ENCODE data around the gene PNCK. TPM values are rescaled to one million over a fixed set of nuclear protein-coding genes. Genes with fewer than 3 reads are reported as not detected.
"Not testable (repeated sequence)": the region's sequence is repeated elsewhere in the genome, so short reads cannot be mapped to it uniquely, and the experiment has no call there.

Gene PNCK
- total and polyA plus RNA-seq, 7 experiments from 2014 or later: 0.35 to 1.1 (median 0.58) TPM; not detected in 4

GRCh38 chrX:153699784-153700371 lies 26.3 kb upstream of the PNCK start:
- H3K36me3 Mint-ChIP-seq; H3K9me3 Mint-ChIP-seq; ATAC-seq; H3K4me1 ChIP-seq (ENCODE audit: control insufficient read depth in 2 of 2, insufficient read depth in 2 of 2, low read length in 2 of 2); H3K4me1 Mint-ChIP-seq; intact Hi-C loops (cut with micrococcal nuclease); H3K27ac ChIP-seq (ENCODE audit: low read depth, low read length); DNase-seq; CTCF ChIA-PET; H3K27ac Mint-ChIP-seq; H3K9me3 ChIP-seq (ENCODE audit: control insufficient read depth in 2 of 3, low read length in 3 of 3); H3K27me3 Mint-ChIP-seq; H3K27me3 ChIP-seq (ENCODE audit: control insufficient read depth in 2 of 2, insufficient read depth in 2 of 2, low read length in 2 of 2); H3K4me3 ChIP-seq (ENCODE audit: low read length); H3K4me3 Mint-ChIP-seq: not testable (repeated sequence)
- peaks cover 0 to 62% (median 0%) of the 10 kb centered on the region in 3 experiments for H3K36me3 ChIP-seq (ENCODE audit: control insufficient read depth in 2 of 3, insufficient read depth in 3 of 3, low read length in 3 of 3)
- POLR2A ChIA-PET: interaction anchor here (0.7 kb wide), 1 partner anchor 268 kb away, joined by 3 read pairs; no protein-coding TSS in a partner anchor

DNA sequence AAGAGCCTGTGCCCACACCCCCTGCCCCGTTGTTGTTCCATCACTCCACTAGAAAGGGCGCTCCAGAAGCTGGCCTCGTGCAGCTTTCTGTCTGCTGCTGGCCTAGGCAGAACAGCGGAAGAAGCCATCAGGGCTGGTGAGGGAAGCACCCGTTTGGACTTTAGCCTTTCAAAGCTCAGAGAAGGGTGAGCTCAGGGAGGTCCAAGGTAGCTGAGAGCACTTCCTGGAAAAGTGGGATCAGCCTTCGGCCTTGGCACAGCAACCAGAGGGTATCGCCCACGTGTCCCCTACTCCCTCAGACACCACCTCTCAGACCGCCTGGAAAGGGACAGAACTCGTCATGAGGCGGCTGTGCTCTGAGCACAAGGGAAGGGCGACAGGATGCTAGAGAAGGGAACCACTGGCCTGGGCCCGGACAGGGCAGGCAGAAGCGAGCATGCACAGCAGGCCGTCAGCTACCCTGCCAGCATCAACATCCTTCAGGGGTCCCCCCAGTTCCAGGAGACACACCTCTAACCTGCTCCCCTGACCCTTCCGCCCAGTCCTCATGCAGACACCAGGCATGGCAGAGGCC lies 25.7 kb upstream of the PNCK start:
- peaks cover 0 to 56% (median 0%) of the 10 kb centered on the region in 3 experiments for H3K36me3 ChIP-seq (ENCODE audit: control insufficient read depth in 2 of 3, insufficient read depth in 3 of 3, low read length in 3 of 3)
- H3K4me3 ChIP-seq (ENCODE audit: low read length); H3K36me3 Mint-ChIP-seq; CTCF ChIA-PET; ATAC-seq; H3K9me3 ChIP-seq (ENCODE audit: control insufficient read depth in 2 of 3, low read length in 3 of 3); H3K4me1 Mint-ChIP-seq; H3K27ac Mint-ChIP-seq; H3K4me3 Mint-ChIP-seq; H3K4me1 ChIP-seq (ENCODE audit: control insufficient read depth in 2 of 2, insufficient read depth in 2 of 2, low read length in 2 of 2); H3K27ac ChIP-seq (ENCODE audit: low read depth, low read length); DNase-seq; H3K9me3 Mint-ChIP-seq; H3K27me3 ChIP-seq (ENCODE audit: control insufficient read depth in 2 of 2, insufficient read depth in 2 of 2, low read length in 2 of 2); intact Hi-C loops (cut with micrococcal nuclease); H3K27me3 Mint-ChIP-seq: not testable (repeated sequence)
- POLR2A ChIA-PET: interaction anchor here (0.7 kb wide), 1 partner anchor 269 kb away, joined by 3 read pairs; no protein-coding TSS in a partner anchor

GRCh38 chrX:153697924-153698865 lies 24.6 kb upstream of the PNCK start:
- DNase-seq: no peak
- peaks cover 0 to 45% (median 0%) of the 10 kb centered on the region in 3 experiments for H3K36me3 ChIP-seq (ENCODE audit: control insufficient read depth in 2 of 3, insufficient read depth in 3 of 3, low read length in 3 of 3)
- H3K27ac ChIP-seq (ENCODE audit: low read depth, low read length): no peak overlapping the region
- no peaks in the 10 kb centered on the region for H3K9me3 ChIP-seq (ENCODE audit: control insufficient read depth in 2 of 3, low read length in 3 of 3)
- H3K27me3 ChIP-seq (ENCODE audit: control insufficient read depth in 2 of 2, insufficient read depth in 2 of 2, low read length in 2 of 2): no peaks in the 10 kb centered on the region
- H3K27ac Mint-ChIP-seq: peak overlapping the region in 3 of 9 donors; percentile 17 to 76 (median 36)
- peaks cover 0 to 3% (median 0%) of the 10 kb centered on the region in 11 donors for H3K9me3 Mint-ChIP-seq
- ChIA-PET POLR2A (no interaction called here), CTCF (no interaction called here)
- H3K36me3 Mint-ChIP-seq: peaks cover 0 to 8% (median 0%) of the 10 kb centered on the region in 5 donors
- H3K4me3 Mint-ChIP-seq: no peak overlapping the region
- H3K4me1 ChIP-seq (ENCODE audit: control insufficient read depth in 2 of 2, insufficient read depth in 2 of 2, low read length in 2 of 2): no peaks in the 10 kb centered on the region
- ATAC-seq: no peak
- H3K27me3 Mint-ChIP-seq: no peaks in the 10 kb centered on the region
- intact Hi-C loops (cut with micrococcal nuclease): no loop called here
- H3K4me3 ChIP-seq (ENCODE audit: low read length): no peak overlapping the region
- peaks cover 0 to 1% (median 0%) of the 10 kb centered on the region in 7 donors for H3K4me1 Mint-ChIP-seq

GRCh38 chrX:153696986-153697722 lies 23.5 kb upstream of the PNCK start:
- H3K4me1 Mint-ChIP-seq; DNase-seq; H3K36me3 Mint-ChIP-seq; H3K4me1 ChIP-seq (ENCODE audit: control insufficient read depth in 2 of 2, insufficient read depth in 2 of 2, low read length in 2 of 2); H3K27me3 Mint-ChIP-seq; H3K9me3 Mint-ChIP-seq; H3K9me3 ChIP-seq (ENCODE audit: control insufficient read depth in 2 of 3, low read length in 3 of 3); H3K4me3 ChIP-seq (ENCODE audit: low read length); POLR2A ChIA-PET; H3K27me3 ChIP-seq (ENCODE audit: control insufficient read depth in 2 of 2, insufficient read depth in 2 of 2, low read length in 2 of 2); intact Hi-C loops (cut with micrococcal nuclease); CTCF ChIA-PET; ATAC-seq; H3K27ac Mint-ChIP-seq; H3K27ac ChIP-seq (ENCODE audit: low read depth, low read length): not testable (repeated sequence)
- peak overlapping the region in 1 of 10 donors; percentile 14 for H3K4me3 Mint-ChIP-seq
- peaks cover 0 to 35% (median 0%) of the 10 kb centered on the region in 3 experiments for H3K36me3 ChIP-seq (ENCODE audit: control insufficient read depth in 2 of 3, insufficient read depth in 3 of 3, low read length in 3 of 3)

DNA sequence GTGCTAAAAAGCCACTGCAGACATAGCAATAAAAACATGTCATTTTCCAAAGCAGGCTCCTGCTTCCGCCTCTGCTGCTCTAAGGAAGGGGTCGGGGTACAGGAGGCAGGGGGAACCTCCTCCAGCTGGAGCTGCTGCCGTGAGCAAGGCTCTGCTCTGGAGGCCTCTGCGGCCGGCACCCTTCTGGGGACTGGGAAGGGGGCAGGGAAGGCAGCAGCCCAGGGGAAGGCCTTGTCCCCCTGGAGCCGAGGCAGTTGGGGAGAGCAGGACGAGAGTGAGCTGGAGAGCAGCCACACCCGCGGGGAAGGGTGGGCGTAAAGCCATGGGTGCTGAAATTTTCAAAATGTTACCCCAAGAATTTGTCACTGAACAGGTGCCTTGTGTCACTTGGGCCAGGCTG lies 22.9 kb upstream of the PNCK start:
- POLR2A ChIA-PET; H3K27ac Mint-ChIP-seq; H3K4me3 Mint-ChIP-seq; CTCF ChIA-PET; intact Hi-C loops (cut with micrococcal nuclease); H3K4me3 ChIP-seq (ENCODE audit: low read length); H3K9me3 Mint-ChIP-seq; H3K4me1 Mint-ChIP-seq; ATAC-seq; H3K27me3 ChIP-seq (ENCODE audit: control insufficient read depth in 2 of 2, insufficient read depth in 2 of 2, low read length in 2 of 2); H3K27me3 Mint-ChIP-seq; H3K27ac ChIP-seq (ENCODE audit: low read depth, low read length); DNase-seq; H3K4me1 ChIP-seq (ENCODE audit: control insufficient read depth in 2 of 2, insufficient read depth in 2 of 2, low read length in 2 of 2); H3K9me3 ChIP-seq (ENCODE audit: control insufficient read depth in 2 of 3, low read length in 3 of 3); H3K36me3 Mint-ChIP-seq: not testable (repeated sequence)
- H3K36me3 ChIP-seq (ENCODE audit: control insufficient read depth in 2 of 3, insufficient read depth in 3 of 3, low read length in 3 of 3): peaks cover 0 to 29% (median 0%) of the 10 kb centered on the region in 3 experiments

GRCh38 chrX:153696100-153696499 lies 22.5 kb upstream of the PNCK start:
- Histone ChIP-seq H3K4me1 (ENCODE audit: control insufficient read depth in 2 of 2, insufficient read depth in 2 of 2, low read length in 2 of 2) (no peaks in the 10 kb centered on the region), H3K27ac (ENCODE audit: low read depth, low read length) (no peak overlapping the region), H3K9me3 (ENCODE audit: control insufficient read depth in 2 of 3, low read length in 3 of 3) (no peaks in the 10 kb centered on the region), H3K27me3 (ENCODE audit: control insufficient read depth in 2 of 2, insufficient read depth in 2 of 2, low read length in 2 of 2) (no peaks in the 10 kb centered on the region), H3K4me3 (ENCODE audit: low read length) (no peak overlapping the region), H3K36me3 (ENCODE audit: control insufficient read depth in 2 of 3, insufficient read depth in 3 of 3, low read length in 3 of 3) (peaks cover 0 to 24% (median 0%) of the 10 kb centered on the region in 3 experiments)
- Mint-ChIP-seq H3K9me3 (peaks cover 0 to 3% (median 0%) of the 10 kb centered on the region in 11 donors), H3K4me1 (peaks cover 0 to 3% (median 0%) of the 10 kb centered on the region in 7 donors), H3K27ac (peak overlapping the region in 1 of 9 donors; percentile 12), H3K36me3 (peaks cover 0 to 8% (median 0%) of the 10 kb centered on the region in 5 donors), H3K27me3 (no peaks in the 10 kb centered on the region), H3K4me3 (no peak overlapping the region)
- DNase-seq: no peak
- CTCF ChIA-PET: no interaction called here
- POLR2A ChIA-PET: no interaction called here
- intact Hi-C loops (cut with micrococcal nuclease): no loop called here
- ATAC-seq: no peak

All from naive thymus-derived CD4-positive, alpha-beta T cell (primary cell).